Measurements from ENCODE around the gene SLC12A9.

SLC12A9 gene

GRCh38 chr7:100852048-100852872, at the start of gene SLC12A9 (continued):
- TF ChIP-seq ZFHX2 (tag by site-specific recombination; conservative IDR thresholded peaks at IDR 0.05) (peak; percentile 50; the same call in 1 of the 2 replicates), ZNF658 (tag by site-specific recombination; IDR thresholded peaks at IDR 0.05) (no peak), ZBTB48 (tag by site-specific recombination; IDR thresholded peaks at IDR 0.05) (peak; percentile 51; the same call in 1 of the 2 replicates), ZNF211 (tag by site-specific recombination; IDR thresholded peaks at IDR 0.05; ENCODE audit: low read depth) (no peak), SP3 (tag by site-specific recombination; IDR thresholded peaks at IDR 0.05) (peak; percentile 93), IKZF3 (tag by site-specific recombination; IDR thresholded peaks at IDR 0.05) (peak; percentile 18; the same call in 1 of the 2 replicates), PRDM2 (tag by site-specific recombination; IDR thresholded peaks at IDR 0.05; ENCODE audit: borderline replicate concordance) (no peak), SETDB1 (IDR thresholded peaks at IDR 0.05; ENCODE audit: insufficient read length, low read length) (no peak), ZNF274 (IDR thresholded peaks at IDR 0.05; ENCODE audit: low read length) (no peak), ZNF274 (tag by site-specific recombination; IDR thresholded peaks at IDR 0.05; ENCODE audit: borderline replicate concordance) (no peak), ZBTB10 (tag by site-specific recombination; IDR thresholded peaks at IDR 0.05) (no peak; the same call in 1 of the 2 replicates), ZNF202 (tag by site-specific recombination; IDR thresholded peaks at IDR 0.05; ENCODE audit: borderline replicate concordance) (no peak), GLIS1 (tag by site-specific recombination; IDR thresholded peaks at IDR 0.05) (peak; percentile 56), ZNF366 (tag by site-specific recombination; conservative IDR thresholded peaks at IDR 0.05) (no peak), ZNF558 (tag by site-specific recombination; IDR thresholded peaks at IDR 0.05) (no peak), ZNF621 (tag by site-specific recombination; IDR thresholded peaks at IDR 0.05) (no peak), ZXDB (tag by site-specific recombination; IDR thresholded peaks at IDR 0.05) (peak; percentile 66), ZSCAN18 (tag by site-specific recombination; IDR thresholded peaks at IDR 0.05) (no peak), MEIS1 (CRISPR knock-in tag; IDR thresholded peaks at IDR 0.05; ENCODE audit: borderline replicate concordance) (no peak), SP2 (tag by site-specific recombination; IDR thresholded peaks at IDR 0.05) (peak; percentile 88), ZNF510 (tag by site-specific recombination; IDR thresholded peaks at IDR 0.05; ENCODE audit: insufficient replicate concordance) (no peak), KLF1 (tag by site-specific recombination; IDR thresholded peaks at IDR 0.05) (peak; percentile 55), ZNF350 (tag by site-specific recombination; IDR thresholded peaks at IDR 0.05) (no peak), AEBP2 (tag by site-specific recombination; IDR thresholded peaks at IDR 0.05; ENCODE audit: borderline replicate concordance) (no peak), ZNF341 (tag by site-specific recombination; IDR thresholded peaks at IDR 0.05; ENCODE audit: low read depth) (peak; percentile 93), TCF7L2 (IDR thresholded peaks at IDR 0.05; ENCODE audit: borderline replicate concordance, low read depth, low read length) (no peak), ZNF18 (tag by site-specific recombination; IDR thresholded peaks at IDR 0.05) (no peak)
